Naive thymus-derived CD8-positive, alpha-beta T cell (primary cell): ENCODE measurements around the gene AFAP1L1. TPM values are rescaled to one million over a fixed set of nuclear protein-coding genes. Genes with fewer than 3 reads are reported as not detected.

ENCODE experiments used
- ATAC-seq, 2 donors: fragments of 150-1000 bp; cut with Tn5 transposase in 1 of 2; sonication (Bioruptor Pico), chemical (Tn5 transposase) in 1 of 2; 1 replicate in 1 of 2; 2 replicates in 1 of 2; pipeline ENCODE4 v1.10.0; 2021; ENCODE audit warnings: mild to moderate bottlenecking in 2 of 2, moderate library complexity in 2 of 2
- POLR2A ChIA-PET: fragments of 350-600 bp; sonication (Branson Sonifier 250); formaldehyde crosslinking; loops from one replicate; lab custom pipeline; 2021; ENCODE audit warnings: antibody characterized with exemption; lab: Charles Lee
- DNase-seq, 10 donors: peaks; one replicate each; pipeline versions ENCODE4 v3.0.0 to v3.0.0-alpha.2; 2020 to 2022
- H3K27ac Mint-ChIP-seq, 10 donors: one replicate each; pipeline ENCODE4 v1.8.0; 2020 to 2022; ENCODE audit warnings: mild to moderate bottlenecking in 10 of 10, mixed read lengths in 10 of 10, moderate library complexity in 4 of 10, inconsistent platforms in 1 of 10
- H3K27me3 Mint-ChIP-seq, 5 donors: one replicate each; pipeline ENCODE4 v1.8.0; 2021 to 2022; ENCODE audit warnings: mixed read lengths in 5 of 5
- H3K36me3 Mint-ChIP-seq, 3 donors: one replicate each; pipeline ENCODE4 v1.8.0; 2020 to 2022; ENCODE audit warnings: mixed read lengths in 3 of 3, mild to moderate bottlenecking in 2 of 3, inconsistent platforms in 1 of 3
- H3K4me1 Mint-ChIP-seq, 4 donors: one replicate each; pipeline ENCODE4 v1.8.0; 2021 to 2022; ENCODE audit warnings: mixed read lengths in 4 of 4
- H3K4me3 Mint-ChIP-seq, 10 donors: one replicate each; pipeline ENCODE4 v1.8.0; 2020 to 2022; ENCODE audit warnings: mild to moderate bottlenecking in 10 of 10, mixed read lengths in 10 of 10, moderate library complexity in 6 of 10, inconsistent platforms in 1 of 10
- H3K9me3 Mint-ChIP-seq, 9 donors: one replicate each; pipeline ENCODE4 v1.8.0; 2020 to 2022; ENCODE audit warnings: mixed read lengths in 9 of 9, mild to moderate bottlenecking in 3 of 9, inconsistent platforms in 1 of 9, moderate library complexity in 1 of 9
- polyA plus RNA-seq, 3 donors: library from polyadenylated mRNA; unstranded; fragments of 300-500 nt; fragmentation: Illumina TruSeq; gene quantifications; one replicate each; pipeline ENCODE4 v1.2.3, GENCODE V29; 2021
- total RNA-seq, 8 experiments: library from RNA in 2 of 8; stranded (reverse) in 2 of 8; gene quantifications; one replicate each; pipeline ENCODE4 v1.2.3 and lab custom pipeline; 2021 to 2026

Gene AFAP1L1
- total and polyA plus RNA-seq, 5 experiments from 2014 or later: 0.13 to 1.2 (median 0.56) TPM

GRCh38 chr5:149304195-149305078 is 32.8 kb downstream of the AFAP1L1 start:
- POLR2A ChIA-PET: no interaction called here

DNA sequence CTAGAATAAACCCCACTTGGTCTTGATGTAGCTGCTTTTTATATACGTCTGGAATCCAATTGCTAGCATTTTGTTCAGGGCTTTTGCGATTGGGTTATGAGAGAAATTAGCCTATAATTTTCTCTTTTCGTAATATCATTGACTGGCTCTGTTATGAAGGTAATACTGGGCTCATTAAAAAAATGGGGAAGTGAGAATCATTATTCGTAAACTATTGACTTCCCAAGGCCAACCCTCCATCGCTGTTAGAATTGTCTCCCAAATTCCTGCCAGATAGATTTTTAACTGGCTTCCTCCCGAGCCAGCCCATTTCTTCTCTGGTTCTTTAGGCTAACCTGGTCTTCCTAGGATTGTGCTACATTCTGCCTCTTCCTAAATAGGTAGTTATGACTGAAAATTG is 37.7 kb downstream of the AFAP1L1 start:
- POLR2A ChIA-PET: no interaction called here
- H3K4me1 Mint-ChIP-seq: peaks cover 2 to 8% (median 6%) of the 10 kb centered on the region in 4 donors
- no peak overlapping the region for H3K27ac Mint-ChIP-seq
- H3K36me3 Mint-ChIP-seq: no peaks in the 10 kb centered on the region
- no peak overlapping the region for H3K4me3 Mint-ChIP-seq
- no peaks in the 10 kb centered on the region for H3K9me3 Mint-ChIP-seq
- ATAC-seq (no peak), DNase-seq (no peak)
- no peaks in the 10 kb centered on the region for H3K27me3 Mint-ChIP-seq

More at GRCh38 chr5:149304195-149305078, 32.8 kb downstream of the AFAP1L1 start:
- no peaks in the 10 kb centered on the region for H3K36me3 Mint-ChIP-seq
- H3K4me1 Mint-ChIP-seq: peaks cover 4 to 7% (median 6%) of the 10 kb centered on the region in 4 donors
- H3K9me3 Mint-ChIP-seq: no peaks in the 10 kb centered on the region
- H3K4me3 Mint-ChIP-seq: no peak overlapping the region
- ATAC-seq (no peak), DNase-seq (no peak)
- peaks cover 0 to 4% (median 0%) of the 10 kb centered on the region in 5 donors for H3K27me3 Mint-ChIP-seq
- H3K27ac Mint-ChIP-seq: peak overlapping the region in 1 of 10 donors; percentile 69

GRCh38 chr5:149310488-149310887 is 38.8 kb downstream of the AFAP1L1 start:
- H3K9me3 Mint-ChIP-seq: no peaks in the 10 kb centered on the region
- no peaks in the 10 kb centered on the region for H3K27me3 Mint-ChIP-seq
- peaks cover 2 to 8% (median 6%) of the 10 kb centered on the region in 4 donors for H3K4me1 Mint-ChIP-seq
- DNase-seq: no peak
- POLR2A ChIA-PET: no interaction called here
- H3K4me3 Mint-ChIP-seq: no peak overlapping the region
- H3K27ac Mint-ChIP-seq: peak overlapping the region in 1 of 10 donors; percentile 39
- no peaks in the 10 kb centered on the region for H3K36me3 Mint-ChIP-seq
- ATAC-seq: no peak

DNA sequence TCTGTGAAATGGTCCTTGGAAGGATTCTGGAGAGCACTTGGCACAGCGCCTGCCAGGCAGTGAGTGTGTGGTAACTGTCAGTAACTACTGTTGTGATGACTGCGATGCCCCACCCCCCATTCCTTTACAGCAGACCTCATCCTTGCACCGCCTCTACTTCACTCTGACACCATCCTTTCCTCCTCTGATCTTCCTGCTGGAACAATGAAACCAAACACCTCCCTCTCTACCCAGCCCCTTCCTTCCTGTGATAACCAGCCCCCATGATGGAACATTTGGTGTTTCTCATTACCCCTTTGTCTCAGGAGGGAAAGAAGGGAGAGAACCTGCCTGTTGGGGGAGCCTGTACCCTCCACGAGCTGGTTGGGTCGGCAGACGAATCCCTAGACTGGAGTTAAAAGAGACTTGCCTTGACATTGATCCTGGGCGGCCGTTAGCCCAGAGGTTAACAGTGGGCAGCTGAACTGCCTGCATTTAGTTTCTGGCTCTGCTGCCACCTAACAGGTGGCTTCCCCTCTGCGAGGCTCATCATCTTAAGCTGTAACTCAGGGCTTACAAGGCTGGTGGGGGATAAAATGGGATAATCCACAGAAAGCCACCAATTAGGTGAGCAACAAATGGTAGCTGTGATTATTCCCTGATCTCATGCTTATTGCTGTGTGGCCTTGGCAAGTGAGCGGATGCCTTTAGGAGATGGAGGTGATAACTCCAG is 39.4 kb downstream of the AFAP1L1 start:
- Mint-ChIP-seq H3K9me3 (no peaks in the 10 kb centered on the region), H3K36me3 (no peaks in the 10 kb centered on the region), H3K27ac (peak overlapping the region in 3 of 10 donors; percentile 31 to 39 (median 37)), H3K27me3 (no peaks in the 10 kb centered on the region), H3K4me3 (no peak overlapping the region), H3K4me1 (peaks cover 2 to 8% (median 6%) of the 10 kb centered on the region in 4 donors)
- POLR2A ChIA-PET: no interaction called here
- ATAC-seq (no peak), DNase-seq (no peak)

GRCh38 chr5:149313151-149313841 is 41.6 kb downstream of the AFAP1L1 start:
- Mint-ChIP-seq H3K4me1 (peaks cover 2 to 11% (median 6%) of the 10 kb centered on the region in 4 donors), H3K36me3 (no peaks in the 10 kb centered on the region), H3K27me3 (no peaks in the 10 kb centered on the region), H3K9me3 (no peaks in the 10 kb centered on the region), H3K27ac (no peak overlapping the region), H3K4me3 (no peak overlapping the region)
- ATAC-seq (no peak), DNase-seq (no peak)
- POLR2A ChIA-PET: interaction anchor here (0.7 to 1.4 kb wide), 4 partner anchors 15 to 54 kb away, joined by 3 to 4 read pairs (median 4); partner anchors contain the start of gene GRPEL2

- POLR2A ChIA-PET: interaction anchor here (1.2 to 1.4 kb wide), 2 partner anchors 30 to 53 kb away, joined by 4 to 5 read pairs; partner anchors contain the start of gene GRPEL2
- no peak for DNase-seq
- H3K9me3 Mint-ChIP-seq: no peaks in the 10 kb centered on the region
These were observed 43.0 kb downstream of the AFAP1L1 start for GRCh38 chr5:149314571-149315111.

GRCh38 chr5:149315753-149316152 is 44.1 kb downstream of the AFAP1L1 start:
- no peak for DNase-seq
- H3K4me1 Mint-ChIP-seq: peaks cover 2 to 9% (median 5%) of the 10 kb centered on the region in 4 donors
- H3K27me3 Mint-ChIP-seq: no peaks in the 10 kb centered on the region
- POLR2A ChIA-PET: no interaction called here
- no peaks in the 10 kb centered on the region for H3K36me3 Mint-ChIP-seq
- H3K27ac Mint-ChIP-seq: no peak overlapping the region
- ATAC-seq: no peak
- H3K4me3 Mint-ChIP-seq: no peak overlapping the region
- H3K9me3 Mint-ChIP-seq: no peaks in the 10 kb centered on the region

More at GRCh38 chr5:149314571-149315111, 43.0 kb downstream of the AFAP1L1 start:
- no peaks in the 10 kb centered on the region for H3K27me3 Mint-ChIP-seq
- no peak overlapping the region for H3K27ac Mint-ChIP-seq
- no peak for ATAC-seq
- no peaks in the 10 kb centered on the region for H3K36me3 Mint-ChIP-seq
- peaks cover 2 to 11% (median 6%) of the 10 kb centered on the region in 4 donors for H3K4me1 Mint-ChIP-seq
- no peak overlapping the region for H3K4me3 Mint-ChIP-seq

- H3K9me3 Mint-ChIP-seq: no peaks in the 10 kb centered on the region
- H3K4me1 Mint-ChIP-seq: peaks cover 0 to 3% (median 0%) of the 10 kb centered on the region in 4 donors
- DNase-seq (peak in 8 of 10 donors; percentile 17 to 63 (median 43)), ATAC-seq (peak; percentile 68)
- no peaks in the 10 kb centered on the region for H3K36me3 Mint-ChIP-seq
- H3K27ac Mint-ChIP-seq: no peak overlapping the region
- H3K27me3 Mint-ChIP-seq: no peaks in the 10 kb centered on the region
- no peak overlapping the region for H3K4me3 Mint-ChIP-seq
- POLR2A ChIA-PET: interaction anchor here (0.7 to 1.3 kb wide), 3 partner anchors 32 to 54 kb away, joined by 3 read pairs; no protein-coding TSS in a partner anchor
These were observed 45.8 kb downstream of the AFAP1L1 start for GRCh38 chr5:149317281-149318048.

- POLR2A ChIA-PET: interaction anchor here (1.5 kb wide), 1 partner anchor 54 kb away, joined by 4 read pairs; no protein-coding TSS in a partner anchor
- no peaks in the 10 kb centered on the region for H3K27me3 Mint-ChIP-seq
- ATAC-seq (no peak), DNase-seq (no peak)
- H3K27ac Mint-ChIP-seq: peak overlapping the region in 1 of 10 donors; percentile 66
- peaks cover 0 to 3% (median under 1%) of the 10 kb centered on the region in 4 donors for H3K4me1 Mint-ChIP-seq
- H3K4me3 Mint-ChIP-seq: no peak overlapping the region
- peaks cover 0 to 3% (median 0%) of the 10 kb centered on the region in 3 donors for H3K36me3 Mint-ChIP-seq
- H3K9me3 Mint-ChIP-seq: no peaks in the 10 kb centered on the region
These were observed 47.5 kb downstream of the AFAP1L1 start for GRCh38 chr5:149319174-149319573.

- no peak overlapping the region for H3K4me3 Mint-ChIP-seq
- H3K27me3 Mint-ChIP-seq: no peaks in the 10 kb centered on the region
- POLR2A ChIA-PET: interaction anchor here (1.3 to 1.5 kb wide), 4 partner anchors 23 to 52 kb away, joined by 3 to 4 read pairs (median 4); no protein-coding TSS in a partner anchor
- peaks cover 0 to 5% (median 0%) of the 10 kb centered on the region in 3 donors for H3K36me3 Mint-ChIP-seq
- ATAC-seq (no peak), DNase-seq (no peak)
- H3K27ac Mint-ChIP-seq: no peak overlapping the region
- H3K4me1 Mint-ChIP-seq: peaks cover 0 to 3% (median under 1%) of the 10 kb centered on the region in 4 donors
- H3K9me3 Mint-ChIP-seq: peaks cover 0 to 2% (median 0%) of the 10 kb centered on the region in 9 donors
These were observed 49.2 kb downstream of the AFAP1L1 start for GRCh38 chr5:149320791-149321330.

DNA sequence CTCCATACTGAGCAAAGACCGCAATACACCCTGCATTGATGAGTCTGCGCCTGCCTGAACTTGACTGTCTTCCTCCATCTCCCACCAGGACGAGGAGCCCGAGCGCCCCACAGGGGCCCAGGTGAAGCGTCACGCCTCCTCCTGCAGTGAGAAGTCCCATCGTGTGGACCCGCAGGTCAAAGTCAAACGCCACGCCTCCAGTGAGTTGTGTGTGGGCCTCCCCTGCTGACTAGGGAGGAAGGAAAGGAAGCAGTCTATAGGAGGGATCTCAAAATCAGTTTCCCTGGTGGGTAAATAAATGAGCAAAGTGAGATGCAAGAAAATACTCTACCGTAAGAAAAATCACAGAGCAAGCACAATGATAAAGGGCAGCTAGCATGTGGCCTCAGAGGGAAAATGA is 50.9 kb downstream of the AFAP1L1 start:
- H3K4me3 Mint-ChIP-seq: no peak overlapping the region
- peaks cover 0 to 8% (median 0%) of the 10 kb centered on the region in 9 donors for H3K9me3 Mint-ChIP-seq
- H3K27ac Mint-ChIP-seq: peak overlapping the region in 1 of 10 donors; percentile 88
- POLR2A ChIA-PET: interaction anchor here (1.4 kb wide), 1 partner anchor 23 kb away, joined by 5 read pairs; the partner anchor contains the start of gene GRPEL2
- peaks cover 0 to 11% (median 0%) of the 10 kb centered on the region in 3 donors for H3K36me3 Mint-ChIP-seq
- H3K27me3 Mint-ChIP-seq: no peaks in the 10 kb centered on the region
- ATAC-seq: no peak
- H3K4me1 Mint-ChIP-seq: peaks cover 0 to 2% (median 0%) of the 10 kb centered on the region in 4 donors
- no peak for DNase-seq
